ENCODE data around the gene BNC2.

DNA sequence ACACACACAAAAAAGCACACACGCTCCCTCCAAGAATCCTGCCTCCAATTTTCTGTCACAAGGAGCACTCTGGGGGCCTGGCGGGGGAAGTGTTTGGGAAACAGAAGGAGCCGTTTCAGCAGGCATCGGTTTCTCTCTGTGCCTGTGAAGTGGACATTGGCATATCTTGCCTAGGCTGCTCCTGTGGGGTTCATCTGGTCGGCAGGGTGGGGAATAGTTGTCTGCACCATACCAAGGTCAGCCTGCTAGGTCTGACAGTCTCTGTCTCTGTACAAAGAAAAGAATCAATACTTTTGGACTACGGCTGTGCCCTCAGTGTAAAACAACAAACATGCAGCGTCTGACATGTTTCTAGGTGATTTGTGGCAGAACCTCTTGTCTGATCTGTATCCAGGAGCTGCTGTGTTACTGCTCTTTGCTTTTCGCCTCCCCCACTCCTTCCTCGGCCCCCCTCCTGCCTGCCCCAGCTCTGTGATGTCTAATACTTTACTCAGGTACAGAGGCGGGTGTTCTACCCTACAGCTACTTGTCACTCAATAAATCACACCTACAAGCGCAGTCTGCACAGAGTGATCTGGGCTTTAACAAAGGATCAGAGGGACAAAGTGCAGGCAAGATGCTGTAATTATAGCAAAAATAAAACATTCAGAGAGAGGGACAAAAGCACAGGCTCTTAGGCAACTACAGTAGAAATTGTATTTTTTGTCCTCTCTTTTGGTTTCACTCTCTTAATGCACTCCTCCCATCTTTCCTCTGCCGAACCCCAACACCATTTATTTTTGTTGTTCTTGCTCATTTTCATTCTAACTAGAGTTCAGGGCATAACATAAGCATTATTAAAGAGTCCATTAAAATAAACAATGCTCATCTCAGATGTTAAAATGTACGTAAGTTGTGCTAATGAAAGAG is 216.7 kb downstream of the BNC2 start:
- TF ChIP-seq, protein P1, sequence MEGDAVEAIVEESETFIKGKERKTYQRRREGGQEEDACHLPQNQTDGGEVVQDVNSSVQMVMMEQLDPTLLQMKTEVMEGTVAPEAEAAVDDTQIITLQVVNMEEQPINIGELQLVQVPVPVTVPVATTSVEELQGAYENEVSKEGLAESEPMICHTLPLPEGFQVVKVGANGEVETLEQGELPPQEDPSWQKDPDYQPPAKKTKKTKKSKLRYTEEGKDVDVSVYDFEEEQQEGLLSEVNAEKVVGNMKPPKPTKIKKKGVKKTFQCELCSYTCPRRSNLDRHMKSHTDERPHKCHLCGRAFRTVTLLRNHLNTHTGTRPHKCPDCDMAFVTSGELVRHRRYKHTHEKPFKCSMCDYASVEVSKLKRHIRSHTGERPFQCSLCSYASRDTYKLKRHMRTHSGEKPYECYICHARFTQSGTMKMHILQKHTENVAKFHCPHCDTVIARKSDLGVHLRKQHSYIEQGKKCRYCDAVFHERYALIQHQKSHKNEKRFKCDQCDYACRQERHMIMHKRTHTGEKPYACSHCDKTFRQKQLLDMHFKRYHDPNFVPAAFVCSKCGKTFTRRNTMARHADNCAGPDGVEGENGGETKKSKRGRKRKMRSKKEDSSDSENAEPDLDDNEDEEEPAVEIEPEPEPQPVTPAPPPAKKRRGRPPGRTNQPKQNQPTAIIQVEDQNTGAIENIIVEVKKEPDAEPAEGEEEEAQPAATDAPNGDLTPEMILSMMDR (IDR thresholded peaks at IDR 0.05; ENCODE audit: insufficient read depth, low read depth, low read length), result no peak
- no peak for TF ChIP-seq EZH2 (IDR thresholded peaks at IDR 0.05; ENCODE audit: insufficient read depth, low read length)

Data from astrocyte (in vitro differentiated cells and primary cell).